SK-N-SH treated with all-trans-retinoic acid at 6 μM for 48 hours (cell line): Measurements from ENCODE around the gene GALM.

Experiments
- ATAC-seq: fragments of 200-7000 bp; cut with Tn5 transposase; 3 replicates; pipeline ENCODE4 v1.9.1; 2020; ENCODE audit warnings: mild to moderate bottlenecking, moderate library complexity
- ARNTL ChIP-seq: fragments of 450-650 bp; formaldehyde crosslinking; IDR thresholded peaks from 2 replicates; pipeline ENCODE4 v1.5.0; 2020; ENCODE audit warnings: low read depth, mild to moderate bottlenecking, moderate library complexity, borderline replicate concordance
- BACH2 ChIP-seq: fragments of 250-450 bp; sonication (Bioruptor Pico); IDR thresholded peaks from 2 replicates; pipeline ENCODE4 v1.9.0; 2021; ENCODE audit warnings: mild to moderate bottlenecking, borderline replicate concordance
- CSDC2 ChIP-seq: fragments of 250-450 bp; sonication (Bioruptor Pico); IDR thresholded peaks from 2 replicates; pipeline ENCODE4 v1.5.0; 2020; ENCODE audit warnings: mild to moderate bottlenecking, moderate library complexity
- CSRNP3 ChIP-seq: fragments of 250-450 bp; sonication (Bioruptor Pico); IDR thresholded peaks from 2 replicates; pipeline ENCODE4 v1.5.1; 2021; ENCODE audit warnings: mild to moderate bottlenecking, moderate library complexity
- ESRRG ChIP-seq: fragments of 250-450 bp; sonication (Bioruptor Pico); IDR thresholded peaks from 2 replicates; pipeline ENCODE4 v1.6.1; 2021; ENCODE audit warnings: mild to moderate bottlenecking
- GLIS3 ChIP-seq: fragments of 250-450 bp; sonication (Bioruptor Pico); IDR thresholded peaks from 2 replicates; pipeline ENCODE4 v1.5.0; 2020; ENCODE audit warnings: mild to moderate bottlenecking, moderate library complexity
- ISL1 ChIP-seq: fragments of 250-450 bp; sonication (Bioruptor Pico); IDR thresholded peaks from 2 replicates; pipeline ENCODE4 v2.1.2; 2022; ENCODE audit warnings: mild to moderate bottlenecking, moderate library complexity
- OSR1 ChIP-seq: fragments of 250-450 bp; sonication (Bioruptor Pico); IDR thresholded peaks from 2 replicates; pipeline ENCODE4 v1.8.0; 2022; ENCODE audit warnings: moderate library complexity, mild to moderate bottlenecking, inconsistent platforms
- PPARA ChIP-seq: fragments of 250-450 bp; sonication (Bioruptor Pico); IDR thresholded peaks from 2 replicates; pipeline ENCODE4 v1.5.0; 2020; ENCODE audit warnings: mild to moderate bottlenecking, borderline replicate concordance
- RARB ChIP-seq: fragments of 250-450 bp; sonication (Bioruptor Pico); IDR thresholded peaks from 2 replicates; pipeline ENCODE4 v1.8.0; 2021; ENCODE audit warnings: mild to moderate bottlenecking, moderate library complexity
- SNAI2 ChIP-seq: fragments of 250-450 bp; sonication (Bioruptor Pico); IDR thresholded peaks from 2 replicates; pipeline ENCODE4 v1.5.0; 2020; ENCODE audit warnings: mild to moderate bottlenecking, moderate library complexity
- TCF4 ChIP-seq: fragments of 250-450 bp; sonication (Bioruptor Pico); IDR thresholded peaks from 2 replicates; pipeline ENCODE4 v1.8.0; 2021; ENCODE audit warnings: mild to moderate bottlenecking, moderate library complexity, borderline replicate concordance
- TOX ChIP-seq: fragments of 250-450 bp; sonication (Bioruptor Pico); IDR thresholded peaks from 2 replicates; pipeline ENCODE4 v1.8.0; 2021; ENCODE audit warnings: mild to moderate bottlenecking, moderate library complexity, borderline replicate concordance
- ZC3H10 ChIP-seq: fragments of 250-450 bp; sonication (Bioruptor Pico); IDR thresholded peaks from 2 replicates; pipeline ENCODE4 v1.5.1; 2021; ENCODE audit warnings: mild to moderate bottlenecking, moderate library complexity
- ZFP3 ChIP-seq: fragments of 250-450 bp; sonication (Bioruptor Pico); IDR thresholded peaks from 2 replicates; pipeline ENCODE4 v1.5.0; 2020; ENCODE audit warnings: mild to moderate bottlenecking, moderate library complexity
- ZFP30 ChIP-seq: fragments of 450-650 bp; formaldehyde crosslinking; IDR thresholded peaks from 2 replicates; pipeline ENCODE4 v1.5.0; 2022; ENCODE audit warnings: mild to moderate bottlenecking, moderate library complexity
- ZNF565 ChIP-seq: fragments of 450-650 bp; formaldehyde crosslinking; conservative IDR thresholded peaks from 2 replicates; pipeline ENCODE4 v1.5.0; 2020; ENCODE audit warnings: low read depth, mild to moderate bottlenecking, moderate library complexity
- ZNF8 ChIP-seq: fragments of 450-650 bp; formaldehyde crosslinking; IDR thresholded peaks from 2 replicates; pipeline ENCODE4 v1.5.0; 2020; ENCODE audit warnings: mild to moderate bottlenecking, moderate library complexity
- TF ChIP-seq, protein P1 (sequence below): fragments of 250-450 bp; sonication (Bioruptor Pico); IDR thresholded peaks from 2 replicates; pipeline ENCODE4 v1.5.0; 2020; ENCODE audit warnings: mild to moderate bottlenecking, moderate library complexity
- TF ChIP-seq, protein P2 (sequence below): fragments of 250-450 bp; sonication (Bioruptor Pico); IDR thresholded peaks from 2 replicates; pipeline ENCODE4 v1.5.1; 2020; ENCODE audit warnings: low read depth, mild to moderate bottlenecking, moderate library complexity

GALM gene

GRCh38 chr2:38654528-38655381 is 11.2 kb upstream of the GALM start:
- TF ChIP-seq ZFP3 (CRISPR knock-in tag) (no peak), ISL1 (no peak), TCF4 (CRISPR knock-in tag) (no peak), OSR1 (no peak), ESRRG (CRISPR knock-in tag) (no peak), ZC3H10 (CRISPR knock-in tag) (no peak), CSRNP3 (CRISPR knock-in tag) (no peak), CSDC2 (no peak), TOX (CRISPR knock-in tag) (no peak), SNAI2 (CRISPR knock-in tag) (no peak), BACH2 (CRISPR knock-in tag) (no peak), ARNTL (CRISPR knock-in tag) (no peak), RARB (CRISPR knock-in tag) (no peak), ZNF565 (no peak)
- TF ChIP-seq, protein P1, sequence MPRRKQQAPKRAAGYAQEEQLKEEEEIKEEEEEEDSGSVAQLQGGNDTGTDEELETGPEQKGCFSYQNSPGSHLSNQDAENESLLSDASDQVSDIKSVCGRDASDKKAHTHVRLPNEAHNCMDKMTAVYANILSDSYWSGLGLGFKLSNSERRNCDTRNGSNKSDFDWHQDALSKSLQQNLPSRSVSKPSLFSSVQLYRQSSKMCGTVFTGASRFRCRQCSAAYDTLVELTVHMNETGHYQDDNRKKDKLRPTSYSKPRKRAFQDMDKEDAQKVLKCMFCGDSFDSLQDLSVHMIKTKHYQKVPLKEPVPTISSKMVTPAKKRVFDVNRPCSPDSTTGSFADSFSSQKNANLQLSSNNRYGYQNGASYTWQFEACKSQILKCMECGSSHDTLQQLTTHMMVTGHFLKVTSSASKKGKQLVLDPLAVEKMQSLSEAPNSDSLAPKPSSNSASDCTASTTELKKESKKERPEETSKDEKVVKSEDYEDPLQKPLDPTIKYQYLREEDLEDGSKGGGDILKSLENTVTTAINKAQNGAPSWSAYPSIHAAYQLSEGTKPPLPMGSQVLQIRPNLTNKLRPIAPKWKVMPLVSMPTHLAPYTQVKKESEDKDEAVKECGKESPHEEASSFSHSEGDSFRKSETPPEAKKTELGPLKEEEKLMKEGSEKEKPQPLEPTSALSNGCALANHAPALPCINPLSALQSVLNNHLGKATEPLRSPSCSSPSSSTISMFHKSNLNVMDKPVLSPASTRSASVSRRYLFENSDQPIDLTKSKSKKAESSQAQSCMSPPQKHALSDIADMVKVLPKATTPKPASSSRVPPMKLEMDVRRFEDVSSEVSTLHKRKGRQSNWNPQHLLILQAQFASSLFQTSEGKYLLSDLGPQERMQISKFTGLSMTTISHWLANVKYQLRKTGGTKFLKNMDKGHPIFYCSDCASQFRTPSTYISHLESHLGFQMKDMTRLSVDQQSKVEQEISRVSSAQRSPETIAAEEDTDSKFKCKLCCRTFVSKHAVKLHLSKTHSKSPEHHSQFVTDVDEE = no peak
- ATAC-seq = no peak

- no peak for ATAC-seq
- TF ChIP-seq ESRRG (CRISPR knock-in tag) (no peak), TOX (CRISPR knock-in tag) (no peak), CSDC2 (no peak), ZFP3 (CRISPR knock-in tag) (no peak), ARNTL (CRISPR knock-in tag) (no peak), ZNF565 (no peak), ZFP30 (CRISPR knock-in tag) (no peak), ZNF8 (CRISPR knock-in tag) (no peak), GLIS3 (CRISPR knock-in tag) (no peak)
Measured at GRCh38 chr2:38655441-38655840, 10.5 kb upstream of the GALM start.

DNA sequence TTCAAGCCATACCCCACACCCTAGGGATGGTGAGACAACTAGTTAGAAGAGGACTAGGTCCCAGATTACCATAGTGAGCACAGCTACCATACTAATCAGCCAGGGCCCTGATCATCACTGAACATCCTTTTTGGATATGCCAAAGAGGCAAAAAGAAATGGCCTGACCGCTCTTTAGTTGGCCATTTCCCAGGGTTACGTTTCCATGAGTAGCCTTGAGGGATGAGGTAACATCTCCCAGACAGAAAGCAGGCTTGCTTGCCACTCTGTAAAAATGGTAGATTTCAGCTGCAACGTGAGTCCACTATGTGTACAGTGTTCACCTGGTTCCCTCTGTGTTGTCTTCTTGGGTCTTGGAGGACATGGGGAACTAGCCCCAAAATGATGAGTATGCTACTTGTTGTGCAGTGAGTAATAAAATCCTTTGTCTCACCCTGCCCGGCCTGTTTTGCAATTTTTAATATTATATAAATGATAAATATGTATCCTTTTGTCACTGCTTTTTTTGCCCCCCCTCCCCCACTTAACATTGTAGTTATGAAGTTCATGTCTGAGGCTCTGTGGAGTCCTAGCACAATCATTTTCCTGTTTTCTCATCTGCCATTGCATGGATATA is 8.9 kb upstream of the GALM start:
- ATAC-seq = no peak
- TF ChIP-seq, protein P1 = no peak
- TF ChIP-seq ZNF8 (CRISPR knock-in tag) (no peak), TOX (CRISPR knock-in tag) (no peak), ESRRG (CRISPR knock-in tag) (no peak), BACH2 (CRISPR knock-in tag) (no peak), PPARA (CRISPR knock-in tag) (no peak), CSDC2 (no peak)
- TF ChIP-seq, protein P2, sequence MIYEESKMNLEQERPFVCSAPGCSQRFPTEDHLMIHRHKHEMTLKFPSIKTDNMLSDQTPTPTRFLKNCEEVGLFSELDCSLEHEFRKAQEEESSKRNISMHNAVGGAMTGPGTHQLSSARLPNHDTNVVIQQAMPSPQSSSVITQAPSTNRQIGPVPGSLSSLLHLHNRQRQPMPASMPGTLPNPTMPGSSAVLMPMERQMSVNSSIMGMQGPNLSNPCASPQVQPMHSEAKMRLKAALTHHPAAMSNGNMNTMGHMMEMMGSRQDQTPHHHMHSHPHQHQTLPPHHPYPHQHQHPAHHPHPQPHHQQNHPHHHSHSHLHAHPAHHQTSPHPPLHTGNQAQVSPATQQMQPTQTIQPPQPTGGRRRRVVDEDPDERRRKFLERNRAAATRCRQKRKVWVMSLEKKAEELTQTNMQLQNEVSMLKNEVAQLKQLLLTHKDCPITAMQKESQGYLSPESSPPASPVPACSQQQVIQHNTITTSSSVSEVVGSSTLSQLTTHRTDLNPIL = no peak
- TF ChIP-seq, all 23 proteins: peak for 0
